Uterus (tissue), 2 donors: ENCODE results near the gene EIF4B.
"Not testable (repeated sequence)": the region's sequence is repeated elsewhere in the genome, so short reads cannot be mapped to it uniquely, and the experiment has no call there.

Experiments
- POLR2A ChIP-seq, 2 donors: fragments of 450-650 bp; IDR thresholded peaks; one replicate each; pipeline ENCODE4 v1.6.1; 2016; ENCODE audit warnings: antibody characterized with exemption in 2 of 2, mild to moderate bottlenecking in 1 of 2, moderate library complexity in 1 of 2
- TF ChIP-seq, protein P1 (sequence below), 4 experiments: fragments of 200-600 bp in 2 of 4; fragments of 450-650 bp in 2 of 4; sonication (generic) in 2 of 4; IDR thresholded peaks; one replicate each; pipeline ENCODE4 v1.5.1; 2016 to 2019; ENCODE audit warnings: antibody characterized with exemption in 4 of 4, mild to moderate bottlenecking in 2 of 4, moderate library complexity in 1 of 4

DNA sequence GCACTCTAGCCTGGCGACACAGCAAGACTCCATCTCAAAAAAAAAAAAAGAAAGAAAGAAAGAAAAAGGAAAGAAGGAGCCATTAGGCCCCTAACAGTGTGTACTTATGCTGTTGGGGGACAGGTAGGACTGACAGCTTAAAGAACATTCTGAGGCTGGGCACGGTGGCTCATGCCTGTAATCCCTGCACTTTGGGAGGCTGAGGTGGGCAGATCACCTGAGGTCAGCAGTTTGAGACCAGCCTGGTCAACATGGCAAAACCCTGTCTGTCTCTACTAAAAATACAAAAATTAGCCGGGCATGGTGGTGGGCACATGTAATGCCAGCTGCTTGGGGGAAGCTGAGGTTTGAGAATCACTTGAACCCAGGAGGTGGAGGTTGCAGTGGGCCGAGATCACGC, 14.0 kb upstream of the EIF4B start:
- TF ChIP-seq, protein P1, sequence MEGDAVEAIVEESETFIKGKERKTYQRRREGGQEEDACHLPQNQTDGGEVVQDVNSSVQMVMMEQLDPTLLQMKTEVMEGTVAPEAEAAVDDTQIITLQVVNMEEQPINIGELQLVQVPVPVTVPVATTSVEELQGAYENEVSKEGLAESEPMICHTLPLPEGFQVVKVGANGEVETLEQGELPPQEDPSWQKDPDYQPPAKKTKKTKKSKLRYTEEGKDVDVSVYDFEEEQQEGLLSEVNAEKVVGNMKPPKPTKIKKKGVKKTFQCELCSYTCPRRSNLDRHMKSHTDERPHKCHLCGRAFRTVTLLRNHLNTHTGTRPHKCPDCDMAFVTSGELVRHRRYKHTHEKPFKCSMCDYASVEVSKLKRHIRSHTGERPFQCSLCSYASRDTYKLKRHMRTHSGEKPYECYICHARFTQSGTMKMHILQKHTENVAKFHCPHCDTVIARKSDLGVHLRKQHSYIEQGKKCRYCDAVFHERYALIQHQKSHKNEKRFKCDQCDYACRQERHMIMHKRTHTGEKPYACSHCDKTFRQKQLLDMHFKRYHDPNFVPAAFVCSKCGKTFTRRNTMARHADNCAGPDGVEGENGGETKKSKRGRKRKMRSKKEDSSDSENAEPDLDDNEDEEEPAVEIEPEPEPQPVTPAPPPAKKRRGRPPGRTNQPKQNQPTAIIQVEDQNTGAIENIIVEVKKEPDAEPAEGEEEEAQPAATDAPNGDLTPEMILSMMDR (IDR thresholded peaks at IDR 0.05) = not testable (repeated sequence)
- TF ChIP-seq POLR2A (IDR thresholded peaks at IDR 0.05) = not testable (repeated sequence)
